Skeletal muscle tissue (tissue), 4 donors: ENCODE results near the gene SERPINE1. TPM values are rescaled to one million over a fixed set of nuclear protein-coding genes. Genes with fewer than 3 reads are reported as not detected.
A peak's percentile ranks its signal among the peaks of the same experiment; 100 is the strongest.
"Not testable (repeated sequence)": the region's sequence is repeated elsewhere in the genome, so short reads cannot be mapped to it uniquely, and the experiment has no call there.

ENCODE experiments used
- H3K27ac ChIP-seq: one replicate; pipeline ENCODE4 v1.7.0; 2013; ENCODE audit warnings: mild to moderate bottlenecking, low read depth, low read length, inconsistent platforms
- H3K27me3 ChIP-seq, 3 donors: one replicate each; pipeline ENCODE4 v1.7.0; 2013; ENCODE audit warnings: low read length in 3 of 3; ENCODE audit not compliant: control insufficient read depth in 3 of 3, insufficient read depth in 3 of 3
- H3K36me3 ChIP-seq, 3 donors: one replicate each; pipeline ENCODE4 v1.7.0; 2013; ENCODE audit warnings: low read length in 3 of 3; ENCODE audit not compliant: control insufficient read depth in 3 of 3, insufficient read depth in 3 of 3
- H3K4me1 ChIP-seq, 3 donors: one replicate each; pipeline ENCODE4 v1.7.0; 2013; ENCODE audit warnings: low read length in 3 of 3, mild to moderate bottlenecking in 3 of 3; ENCODE audit not compliant: control insufficient read depth in 3 of 3, insufficient read depth in 3 of 3
- H3K4me3 ChIP-seq, 3 donors: one replicate each; pipeline ENCODE4 v1.7.0; 2013; ENCODE audit warnings: low read length in 3 of 3
- H3K9ac ChIP-seq, 3 donors: one replicate each; pipeline ENCODE4 v1.7.0; 2013; ENCODE audit warnings: low read length in 3 of 3, mild to moderate bottlenecking in 3 of 3, moderate library complexity in 2 of 3, low read depth in 1 of 3
- H3K9me3 ChIP-seq, 3 donors: one replicate each; pipeline ENCODE4 v1.7.0; 2013; ENCODE audit warnings: low read length in 3 of 3; ENCODE audit not compliant: control insufficient read depth in 3 of 3
- total RNA-seq: library from RNA; depleted of rRNA; stranded (reverse); fragments of >200 nt; gene quantifications from one replicate; pipeline ENCODE4 v1.2.3, GENCODE V29; 2014
- donor health status: Osteomylitis.

SERPINE1 gene
- total RNA-seq, 1 donor from 2014 or later: 2.1 TPM

DNA sequence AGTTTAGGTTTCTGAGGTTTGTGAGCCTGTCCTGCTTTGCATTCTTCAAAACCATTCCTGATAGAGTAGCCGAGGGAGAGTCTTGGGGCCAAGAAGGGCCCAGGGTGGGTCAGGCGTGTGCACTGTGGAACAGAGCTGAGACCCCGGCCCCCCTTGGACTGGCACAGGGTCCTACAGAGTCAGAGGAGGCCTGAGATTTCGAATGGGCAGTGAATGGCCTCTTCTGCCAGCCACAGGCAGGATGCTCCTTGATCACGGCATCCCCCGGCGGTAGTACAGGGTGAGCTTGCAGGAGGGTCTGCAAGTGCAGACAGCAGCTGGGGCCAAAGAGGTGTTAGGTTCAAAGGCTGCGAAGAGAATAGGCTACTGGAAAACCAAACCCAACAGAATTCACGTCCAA, 37.0 kb upstream of the SERPINE1 start:
- no peak overlapping the region for H3K4me3 ChIP-seq
- H3K4me1 ChIP-seq: peaks cover 14 to 23% (median 15%) of the 10 kb centered on the region in 3 donors
- peaks cover 13 to 20% (median 16%) of the 10 kb centered on the region in 3 donors for H3K36me3 ChIP-seq

DNA sequence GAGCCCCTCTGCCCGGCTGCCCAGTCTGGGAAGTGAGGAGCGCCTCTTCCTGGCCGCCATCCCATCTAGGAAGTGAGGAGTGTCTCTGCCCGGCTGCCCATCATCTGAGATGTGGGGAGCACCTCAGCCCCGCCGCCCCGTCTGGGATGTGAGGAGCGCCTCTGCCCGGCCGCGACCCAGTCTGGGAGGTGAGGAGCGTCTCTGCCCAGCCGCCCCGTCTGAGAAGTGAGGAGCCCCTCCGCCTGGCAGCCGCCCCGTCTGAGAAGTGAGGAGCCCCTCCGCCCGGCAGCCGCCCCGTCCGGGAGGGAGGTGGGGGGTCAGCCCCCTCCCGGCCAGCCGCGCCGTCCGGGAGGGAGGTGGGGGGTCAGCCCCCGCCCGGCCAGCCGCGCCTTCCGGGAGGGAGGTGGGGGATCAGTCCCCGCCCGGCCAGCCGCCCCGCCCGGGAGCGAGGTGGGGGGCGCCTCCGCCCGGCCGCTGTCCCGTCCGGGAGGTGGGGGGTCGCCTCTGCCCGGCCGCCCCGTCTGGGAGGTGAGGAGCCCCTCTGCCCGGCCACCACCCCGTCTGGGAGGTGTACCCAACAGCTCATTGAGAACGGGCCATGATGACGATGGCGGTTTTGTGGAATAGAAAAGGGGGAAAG, 34.5 kb upstream of the SERPINE1 start:
- H3K9me3 ChIP-seq, H3K27me3 ChIP-seq: not testable (repeated sequence)

More for the DNA sequence above, 37.0 kb upstream of the SERPINE1 start:
- Histone ChIP-seq H3K9me3 (no peaks in the 10 kb centered on the region), H3K9ac (no peak overlapping the region), H3K27ac (no peak overlapping the region), H3K27me3 (no peaks in the 10 kb centered on the region)

DNA sequence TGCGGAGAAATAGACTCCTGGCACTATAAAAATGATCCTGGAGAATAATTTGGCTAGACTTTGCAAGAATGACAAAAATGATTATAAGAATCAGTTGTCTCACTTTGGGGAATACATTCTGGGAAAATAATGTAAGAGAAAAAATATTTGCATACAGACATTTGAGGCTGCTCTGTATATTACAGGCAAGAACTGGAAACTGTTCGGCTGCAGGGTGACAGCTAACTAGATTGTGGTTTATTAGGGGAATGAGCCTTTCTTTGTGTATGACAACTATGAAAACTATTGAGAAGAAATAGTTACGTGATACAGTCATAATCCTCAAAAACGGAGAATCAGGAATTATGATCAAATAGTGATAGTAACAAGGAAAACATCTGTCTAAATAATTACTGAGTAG, 33.0 kb upstream of the SERPINE1 start:
- no peak overlapping the region for H3K9ac ChIP-seq
- H3K4me1 ChIP-seq: peaks cover 0 to under 1% (median 0%) of the 10 kb centered on the region in 3 donors
- H3K27ac ChIP-seq: no peak overlapping the region
- H3K4me3 ChIP-seq: no peak overlapping the region
- no peaks in the 10 kb centered on the region for H3K27me3 ChIP-seq
- no peaks in the 10 kb centered on the region for H3K9me3 ChIP-seq
- peaks cover 3 to 10% (median 5%) of the 10 kb centered on the region in 3 donors for H3K36me3 ChIP-seq

More for the DNA sequence above, 34.5 kb upstream of the SERPINE1 start:
- H3K9ac ChIP-seq, H3K4me1 ChIP-seq, H3K4me3 ChIP-seq, H3K27ac ChIP-seq: not testable (repeated sequence)
- peaks cover 7 to 20% (median 16%) of the 10 kb centered on the region in 3 donors for H3K36me3 ChIP-seq

DNA sequence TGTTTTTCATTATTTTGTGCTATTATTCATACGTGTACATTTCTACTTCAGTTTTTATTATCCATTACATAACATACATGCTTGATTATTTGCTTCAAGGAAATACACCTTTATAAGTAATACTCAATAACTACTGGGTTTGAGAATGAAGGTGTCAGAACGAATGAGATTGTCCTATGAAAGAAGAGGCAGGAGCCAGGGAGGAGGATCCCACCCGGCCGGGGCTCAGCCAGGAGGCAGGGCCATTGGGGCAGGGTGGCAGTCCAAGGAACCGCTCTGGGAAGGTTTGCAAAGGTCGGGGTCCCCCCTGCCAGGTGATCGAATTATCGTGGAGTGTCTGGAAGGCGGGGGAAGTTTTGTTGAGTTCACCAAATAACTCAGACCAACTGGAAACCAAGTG, 32.5 kb upstream of the SERPINE1 start:
- no peak overlapping the region for H3K27ac ChIP-seq
- peak overlapping the region in 1 of 3 donors; percentile 40 for H3K9ac ChIP-seq

GRCh38 chr7:101094791-101095375, 32.0 kb upstream of the SERPINE1 start:
- peaks cover 0 to 3% (median 2%) of the 10 kb centered on the region in 3 donors for H3K36me3 ChIP-seq
- peaks cover 6 to 10% (median 9%) of the 10 kb centered on the region in 3 donors for H3K4me1 ChIP-seq
- H3K9ac ChIP-seq: peak overlapping the region in 1 of 3 donors; percentile 40
- H3K9me3 ChIP-seq: no peaks in the 10 kb centered on the region
- no peak overlapping the region for H3K4me3 ChIP-seq
- no peaks in the 10 kb centered on the region for H3K27me3 ChIP-seq
- H3K27ac ChIP-seq: no peak overlapping the region

More for the DNA sequence above, 32.5 kb upstream of the SERPINE1 start:
- peaks cover 0 to 6% (median 3%) of the 10 kb centered on the region in 3 donors for H3K36me3 ChIP-seq
- H3K9me3 ChIP-seq: no peaks in the 10 kb centered on the region
- no peak overlapping the region for H3K4me3 ChIP-seq
- peaks cover 1 to 5% (median 4%) of the 10 kb centered on the region in 3 donors for H3K4me1 ChIP-seq
- H3K27me3 ChIP-seq: no peaks in the 10 kb centered on the region

GRCh38 chr7:101096331-101096956, 30.5 kb upstream of the SERPINE1 start:
- Histone ChIP-seq H3K9me3 (no peaks in the 10 kb centered on the region), H3K4me3 (no peak overlapping the region), H3K27ac (no peak overlapping the region), H3K36me3 (no peaks in the 10 kb centered on the region), H3K9ac (no peak overlapping the region), H3K27me3 (no peaks in the 10 kb centered on the region), H3K4me1 (peaks cover 15 to 21% (median 19%) of the 10 kb centered on the region in 3 donors)

DNA sequence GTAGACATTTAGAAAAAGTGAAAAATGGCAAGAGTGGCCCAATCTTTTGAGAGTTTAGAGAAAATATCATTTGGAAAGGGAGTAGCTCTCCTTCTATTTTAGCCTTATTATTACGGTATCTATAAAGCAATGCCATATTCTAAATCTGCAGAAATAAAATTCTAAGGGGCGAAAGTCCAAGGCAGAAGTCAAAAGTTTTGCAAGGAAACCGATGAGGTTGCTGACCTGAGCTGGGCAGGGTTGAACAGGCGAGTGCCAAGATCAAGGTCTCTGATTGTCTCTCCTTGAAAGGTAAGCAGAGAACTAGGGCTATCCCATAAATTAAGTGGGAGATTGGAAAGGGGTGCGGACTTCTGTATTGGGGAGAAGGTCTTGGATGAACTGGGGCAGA, 30.0 kb upstream of the SERPINE1 start:
- Histone ChIP-seq H3K9me3 (no peaks in the 10 kb centered on the region), H3K27ac (no peak overlapping the region), H3K36me3 (no peaks in the 10 kb centered on the region), H3K9ac (no peak overlapping the region), H3K27me3 (no peaks in the 10 kb centered on the region), H3K4me3 (no peak overlapping the region), H3K4me1 (peaks cover 15 to 21% (median 19%) of the 10 kb centered on the region in 3 donors)

DNA sequence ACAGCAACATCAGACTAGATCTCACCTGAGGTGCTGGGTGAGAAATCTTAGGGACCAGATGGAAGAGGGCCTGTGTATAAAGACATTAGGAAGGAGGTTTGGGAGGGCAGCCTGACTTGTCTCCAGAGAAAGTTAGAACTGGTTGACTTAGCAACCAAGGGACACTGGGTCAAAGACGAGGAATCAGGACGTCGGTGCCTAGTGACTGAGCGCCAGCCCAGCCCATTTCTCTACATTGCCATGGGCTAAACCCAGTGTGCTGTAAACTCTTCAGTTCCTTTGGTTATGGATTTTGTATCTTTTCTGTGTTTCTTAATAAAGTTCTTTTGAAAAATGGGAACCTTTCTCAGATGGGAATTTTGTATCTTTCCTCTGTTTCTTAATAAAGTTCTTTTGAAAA, 29.3 kb upstream of the SERPINE1 start:
- Histone ChIP-seq H3K27me3 (no peaks in the 10 kb centered on the region), H3K36me3 (no peaks in the 10 kb centered on the region), H3K4me3 (no peak overlapping the region), H3K4me1 (peaks cover 15 to 21% (median 19%) of the 10 kb centered on the region in 3 donors), H3K9me3 (no peaks in the 10 kb centered on the region), H3K27ac (no peak overlapping the region), H3K9ac (no peak overlapping the region)

- Histone ChIP-seq H3K27me3 (no peaks in the 10 kb centered on the region), H3K27ac (peak overlapping the region; percentile 57), H3K36me3 (no peaks in the 10 kb centered on the region), H3K4me3 (peak overlapping the region; percentile 43 to 66 (median 54)), H3K4me1 (peaks cover 15 to 21% (median 21%) of the 10 kb centered on the region in 3 donors), H3K9me3 (no peaks in the 10 kb centered on the region), H3K9ac (peak overlapping the region in 1 of 3 donors; percentile 45)
Observed at GRCh38 chr7:101099969-101100781, 26.7 kb upstream of the SERPINE1 start.
